HG03159 (cell line): ENCODE results near the gene PSME1.

Source experiments
- ATAC-seq: cut with Tn5 transposase; IDR thresholded peaks from one replicate; pipeline ENCODE4 v1.9.1; 2021; ENCODE audit warnings: mild to moderate bottlenecking, moderate library complexity; ENCODE audit not compliant: unreplicated experiment

PSME1 gene

DNA sequence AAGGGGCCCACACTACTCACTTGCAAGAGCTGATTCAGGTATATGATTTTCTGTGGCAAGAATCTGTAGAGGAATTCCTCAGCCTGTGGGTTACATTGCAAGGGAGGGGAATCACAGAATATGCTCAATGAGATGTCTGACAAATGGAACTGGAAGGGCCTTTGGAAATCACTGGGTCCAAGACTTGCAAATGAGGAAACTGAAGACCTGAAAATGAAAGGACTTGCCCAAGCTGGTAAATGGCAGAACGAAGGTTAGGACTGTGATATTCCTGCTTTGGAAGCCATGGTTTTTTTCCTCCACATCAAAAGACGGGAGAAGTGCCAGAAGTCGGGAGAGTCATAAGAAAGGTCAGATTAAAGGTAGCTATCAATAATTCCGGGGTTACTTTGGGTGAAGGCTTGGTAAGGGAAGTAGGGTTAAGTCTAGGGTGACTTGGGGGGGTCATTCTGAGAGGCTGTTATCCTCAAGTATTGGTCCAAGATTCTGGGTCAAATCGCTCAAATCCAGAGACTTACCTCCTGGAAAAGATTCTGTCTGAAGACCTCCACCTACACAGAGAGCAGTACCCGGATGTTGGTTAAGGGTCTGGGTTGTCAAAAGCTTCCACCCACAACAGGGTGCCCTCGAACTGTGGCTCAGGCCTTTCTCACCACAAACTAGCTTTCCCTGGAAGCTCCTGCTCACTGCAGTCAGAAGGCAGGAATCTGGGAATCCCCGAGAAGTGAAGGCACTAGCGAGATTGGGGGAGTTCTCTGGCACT lies 9.9 kb downstream of the PSME1 start:
- no peak for ATAC-seq

- peak; percentile 48 for ATAC-seq
Measured at GRCh38 chr14:24146453-24146977, 10.5 kb downstream of the PSME1 start, which contains the start of gene PSME2. Gene PSME2, minus strand, starts transcription at chr14:24146610. Its CDS starts 29 bp downstream, at chr14:24146581.

- peak; percentile 82 for ATAC-seq
Measured at GRCh38 chr14:24146978-24147760, 11.2 kb downstream of the PSME1 start, which contains the start of gene RNF31. Gene RNF31, plus strand, starts transcription at chr14:24147498. Its CDS starts 201 bp downstream, at chr14:24147699.

DNA sequence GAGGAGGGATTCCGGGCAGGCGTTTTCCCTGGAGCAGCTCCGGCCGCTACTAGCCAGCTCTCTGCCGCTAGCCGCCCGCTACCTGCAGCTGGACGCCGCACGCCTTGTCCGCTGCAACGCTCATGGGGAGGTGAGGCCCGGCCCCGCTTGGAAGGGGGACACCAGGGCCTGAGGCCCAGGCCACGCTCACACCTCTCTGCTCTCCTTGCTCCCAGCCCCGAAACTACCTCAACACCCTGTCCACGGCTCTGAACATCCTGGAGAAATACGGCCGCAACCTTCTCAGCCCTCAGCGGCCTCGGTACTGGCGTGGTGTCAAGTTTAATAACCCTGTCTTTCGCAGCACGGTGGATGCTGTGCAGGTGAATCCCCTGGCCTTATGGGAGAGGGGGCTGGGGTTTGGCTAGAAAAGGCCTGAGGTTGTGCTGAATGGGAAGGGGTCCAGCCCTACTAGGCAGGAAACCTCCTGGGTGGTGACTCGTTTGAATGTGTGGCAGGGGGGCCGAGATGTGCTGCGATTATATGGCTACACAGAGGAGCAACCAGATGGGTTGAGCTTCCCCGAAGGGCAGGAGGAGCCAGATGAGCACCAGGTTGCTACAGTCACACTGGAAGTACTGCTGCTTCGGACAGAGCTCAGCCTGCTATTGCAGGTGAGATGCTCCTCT lies 11.9 kb downstream of the PSME1 start:
- ATAC-seq, result no peak

GRCh38 chr14:24149302-24149969 lies 13.4 kb downstream of the PSME1 start:
- no peak for ATAC-seq

GRCh38 chr14:24150061-24150460 lies 14.1 kb downstream of the PSME1 start:
- no peak for ATAC-seq

GRCh38 chr14:24150567-24150966 lies 14.6 kb downstream of the PSME1 start:
- ATAC-seq, result no peak

DNA sequence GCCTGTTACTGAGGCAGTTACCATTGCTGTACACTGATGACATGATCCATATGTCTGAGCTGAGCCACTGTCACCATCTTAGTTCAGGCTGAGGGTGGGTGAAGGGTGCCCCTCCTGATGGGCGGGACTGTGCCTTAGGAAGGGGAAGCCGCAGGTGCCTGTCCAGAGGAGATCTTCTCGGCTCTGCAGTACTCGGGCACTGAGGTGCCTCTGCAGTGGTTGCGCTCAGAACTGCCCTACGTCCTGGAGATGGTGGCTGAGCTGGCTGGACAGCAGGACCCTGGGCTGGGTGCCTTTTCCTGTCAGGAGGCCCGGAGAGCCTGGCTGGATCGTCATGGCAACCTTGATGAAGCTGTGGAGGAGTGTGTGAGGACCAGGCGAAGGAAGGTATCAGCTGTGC lies 15.0 kb downstream of the PSME1 start:
- no peak for ATAC-seq

DNA sequence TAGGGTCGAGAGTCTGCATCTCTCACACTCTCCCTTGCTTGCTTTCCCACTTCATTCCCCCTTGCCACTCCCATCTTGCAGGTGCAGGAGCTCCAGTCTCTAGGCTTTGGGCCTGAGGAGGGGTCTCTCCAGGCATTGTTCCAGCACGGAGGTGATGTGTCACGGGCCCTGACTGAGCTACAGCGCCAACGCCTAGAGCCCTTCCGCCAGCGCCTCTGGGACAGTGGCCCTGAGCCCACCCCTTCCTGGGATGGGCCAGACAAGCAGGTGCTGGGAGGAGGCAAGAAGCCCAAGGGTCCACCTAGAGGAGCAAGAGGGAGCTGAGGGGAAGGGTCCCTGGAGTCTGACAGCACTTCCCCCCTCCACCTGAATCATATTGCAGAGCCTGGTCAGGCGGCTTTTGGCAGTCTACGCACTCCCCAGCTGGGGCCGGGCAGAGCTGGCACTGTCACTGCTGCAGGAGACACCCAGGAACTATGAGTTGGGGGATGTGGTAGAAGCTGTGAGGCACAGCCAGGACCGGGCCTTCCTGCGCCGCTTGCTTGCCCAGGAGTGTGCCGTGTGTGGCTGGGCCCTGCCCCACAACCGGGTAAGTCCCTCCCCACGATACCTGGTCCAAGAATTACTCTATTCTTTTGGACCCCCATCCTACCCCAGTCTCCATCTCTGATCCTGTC lies 15.5 kb downstream of the PSME1 start:
- ATAC-seq, result no peak

DNA sequence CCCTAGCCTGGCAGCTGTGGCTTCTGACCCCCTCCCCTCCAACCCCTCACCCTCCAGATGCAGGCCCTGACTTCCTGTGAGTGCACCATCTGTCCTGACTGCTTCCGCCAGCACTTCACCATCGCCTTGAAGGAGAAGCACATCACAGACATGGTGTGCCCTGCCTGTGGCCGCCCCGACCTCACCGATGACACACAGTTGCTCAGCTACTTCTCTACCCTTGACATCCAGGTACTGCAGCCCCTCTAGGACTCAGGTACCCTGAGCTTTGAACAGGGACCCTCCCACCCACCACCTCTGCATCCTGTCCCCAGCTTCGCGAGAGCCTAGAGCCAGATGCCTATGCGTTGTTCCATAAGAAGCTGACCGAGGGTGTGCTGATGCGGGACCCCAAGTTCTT lies 19.1 kb downstream of the PSME1 start:
- no peak for ATAC-seq

GRCh38 chr14:24156840-24157239 lies 20.8 kb downstream of the PSME1 start:
- ATAC-seq, result no peak

DNA sequence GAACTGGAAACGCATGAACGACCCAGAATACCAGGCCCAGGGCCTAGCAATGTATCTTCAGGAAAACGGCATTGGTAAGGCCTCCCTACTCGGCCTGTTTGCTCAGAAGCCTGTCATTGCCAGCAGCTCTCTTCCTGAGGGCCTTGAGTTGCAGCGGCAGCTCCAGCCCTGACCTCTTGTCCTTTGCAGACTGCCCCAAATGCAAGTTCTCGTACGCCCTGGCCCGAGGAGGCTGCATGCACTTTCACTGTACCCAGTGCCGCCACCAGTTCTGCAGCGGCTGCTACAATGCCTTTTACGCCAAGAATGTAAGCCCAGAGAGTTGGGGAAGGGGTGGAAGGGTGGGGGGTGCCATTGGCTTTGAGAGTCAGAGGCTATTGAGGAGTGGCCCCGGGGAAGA lies 21.3 kb downstream of the PSME1 start:
- no peak for ATAC-seq

DNA sequence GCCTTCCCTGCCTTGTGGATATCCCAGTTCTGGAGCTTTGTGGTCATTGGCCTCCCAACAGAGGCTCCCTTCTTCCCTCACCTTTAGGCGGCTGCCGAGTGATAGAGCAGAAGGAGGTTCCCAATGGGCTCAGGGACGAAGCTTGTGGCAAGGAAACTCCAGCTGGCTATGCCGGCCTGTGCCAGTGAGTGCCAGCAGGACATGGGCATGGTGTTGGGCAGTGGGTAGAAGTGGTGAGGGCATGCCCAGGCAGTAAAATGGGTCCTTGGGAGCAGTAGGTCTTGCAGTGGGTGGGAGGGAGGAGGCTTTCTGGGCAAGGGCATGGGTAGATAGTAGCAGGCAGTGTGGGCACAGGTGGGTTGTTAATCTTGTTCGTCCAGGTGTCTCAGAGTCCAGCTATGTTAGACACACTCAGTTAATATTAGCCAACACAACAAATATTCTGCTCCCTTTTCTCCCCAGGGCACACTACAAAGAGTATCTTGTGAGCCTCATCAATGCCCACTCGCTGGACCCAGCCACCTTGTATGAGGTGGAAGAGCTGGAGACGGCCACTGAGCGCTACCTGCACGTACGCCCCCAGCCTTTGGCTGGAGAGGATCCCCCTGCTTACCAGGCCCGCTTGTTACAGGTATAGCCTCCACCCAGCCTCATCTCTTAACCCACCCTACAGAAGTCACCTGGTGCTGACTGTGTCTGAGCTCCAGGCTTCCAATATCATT lies 23.9 kb downstream of the PSME1 start:
- no peak for ATAC-seq

GRCh38 chr14:24160499-24160849 lies 24.5 kb downstream of the PSME1 start:
- no peak for ATAC-seq

GRCh38 chr14:24160850-24161804 lies 25.1 kb downstream of the PSME1 start, which contains the start of gene IRF9:
Gene IRF9, plus strand, starts transcription at chr14:24161265. Its CDS starts 880 bp downstream, at chr14:24162145.
- ATAC-seq, result peak; percentile 76

- no peak for ATAC-seq
Measured at GRCh38 chr14:24162093-24162492, 26.1 kb downstream of the PSME1 start.

GRCh38 chr14:24164518-24164991 lies 28.6 kb downstream of the PSME1 start:
- ATAC-seq, result no peak

DNA sequence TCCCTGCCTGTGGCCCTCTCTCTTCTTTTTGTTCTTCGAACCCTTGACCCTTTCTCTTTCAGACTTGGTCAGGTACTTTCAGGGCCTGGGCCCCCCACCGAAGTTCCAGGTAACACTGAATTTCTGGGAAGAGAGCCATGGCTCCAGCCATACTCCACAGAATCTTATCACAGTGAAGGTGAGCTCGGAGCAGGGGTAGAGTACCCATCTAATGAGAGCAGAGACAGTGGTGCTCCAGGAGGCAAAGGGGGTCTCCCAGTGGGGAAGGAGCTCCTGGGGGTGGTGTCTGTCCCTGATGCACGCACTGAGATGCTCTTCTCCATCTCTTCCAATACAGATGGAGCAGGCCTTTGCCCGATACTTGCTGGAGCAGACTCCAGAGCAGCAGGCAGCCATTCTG lies 29.8 kb downstream of the PSME1 start:
- ATAC-seq, result no peak
